ENCODE data around the gene MCM7.

MCM7 gene

DNA sequence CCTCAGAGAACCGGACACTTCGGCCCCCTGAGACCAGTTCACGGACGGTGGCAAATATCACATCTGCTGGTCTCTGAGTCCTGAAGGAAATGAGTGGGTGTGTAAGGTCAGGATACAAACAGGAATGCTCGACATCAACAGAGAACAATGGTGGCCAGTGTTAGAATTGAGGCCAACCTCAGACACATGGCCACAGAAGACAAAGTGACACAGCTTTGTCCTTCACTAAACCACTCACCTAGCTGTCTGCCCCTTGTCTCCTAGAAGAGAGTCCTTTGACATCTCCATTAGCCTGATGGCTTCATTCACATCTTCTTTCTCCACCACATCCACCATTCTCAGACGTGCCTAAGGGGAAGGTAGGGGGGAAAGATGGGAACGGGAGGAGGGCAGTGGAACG is 8.1 kb downstream of the MCM7 start:
- no peak for DNase-seq

DNA sequence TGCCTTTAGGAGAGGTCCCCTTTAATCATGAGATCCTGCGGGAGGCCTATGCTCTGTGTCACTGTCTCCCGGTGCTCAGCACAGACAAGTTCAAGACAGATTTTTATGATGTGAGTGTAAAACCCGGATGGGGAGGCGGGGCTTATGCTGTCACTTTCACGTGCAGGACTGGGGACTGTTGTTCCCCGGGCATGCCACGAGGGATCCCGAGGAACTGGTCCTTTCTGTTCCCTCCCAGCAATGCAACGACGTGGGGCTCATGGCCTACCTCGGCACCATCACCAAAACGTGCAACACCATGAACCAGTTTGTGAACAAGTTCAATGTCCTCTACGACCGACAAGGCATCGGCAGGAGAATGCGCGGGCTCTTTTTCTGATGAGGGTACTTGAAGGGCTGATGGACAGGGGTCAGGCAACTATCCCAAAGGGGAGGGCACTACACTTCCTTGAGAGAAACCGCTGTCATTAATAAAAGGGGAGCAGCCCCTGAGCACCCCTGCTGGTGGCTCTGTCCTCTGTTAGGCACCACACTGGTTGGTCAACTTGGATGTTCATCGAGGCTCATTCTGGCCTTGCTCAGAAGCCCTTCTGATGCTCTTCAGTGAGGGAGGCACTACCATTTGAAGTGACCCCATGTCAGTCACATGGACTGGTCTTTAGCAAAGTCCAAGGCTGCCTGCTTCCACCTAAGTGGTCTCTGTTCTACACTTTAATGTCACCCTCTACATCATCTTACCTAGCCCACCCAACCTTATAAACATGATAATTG is 9.6 kb downstream of the MCM7 start:
- DNase-seq: no peak

DNA sequence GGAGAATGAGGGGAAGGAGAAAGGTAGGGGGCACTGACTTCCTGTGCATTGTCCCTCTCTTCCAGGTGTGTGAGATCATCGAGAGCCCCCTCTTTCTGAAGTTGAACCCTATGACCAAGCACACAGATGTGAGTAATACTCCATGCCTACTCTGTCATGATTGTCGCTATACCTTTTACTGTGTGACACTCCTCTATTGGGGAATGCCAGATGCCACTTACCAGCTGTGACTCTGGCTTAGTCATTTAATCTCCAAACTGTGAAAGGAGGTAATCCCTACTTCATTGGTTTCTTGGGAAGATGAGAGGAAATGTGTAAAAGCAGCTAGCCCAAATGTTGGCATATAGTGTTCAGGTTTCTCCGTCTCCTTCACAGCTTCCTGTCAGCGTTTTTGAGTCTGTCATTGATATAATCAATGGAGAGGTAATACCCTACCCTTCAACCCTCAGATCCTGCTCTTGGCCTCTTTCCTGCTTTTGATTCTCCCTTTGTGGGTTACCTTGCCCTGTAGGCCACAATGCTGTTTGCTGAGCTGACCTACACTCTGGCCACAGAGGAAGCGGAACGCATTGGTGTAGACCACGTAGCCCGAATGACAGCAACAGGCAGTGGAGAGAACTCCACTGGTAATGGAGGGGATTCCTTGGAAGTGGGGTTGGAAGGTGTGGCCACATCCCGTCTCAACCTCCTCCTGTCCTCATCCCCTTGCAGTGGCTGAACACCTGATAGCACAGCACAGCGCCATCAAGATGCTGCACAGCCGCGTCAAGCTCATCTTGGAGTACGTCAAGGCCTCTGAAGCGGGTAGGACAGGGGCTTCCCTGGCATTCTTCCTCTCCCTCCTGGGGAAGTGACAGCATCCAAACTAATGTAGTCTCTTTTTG is 10.4 kb downstream of the MCM7 start:
- peak; percentile 65 for DNase-seq

DNA sequence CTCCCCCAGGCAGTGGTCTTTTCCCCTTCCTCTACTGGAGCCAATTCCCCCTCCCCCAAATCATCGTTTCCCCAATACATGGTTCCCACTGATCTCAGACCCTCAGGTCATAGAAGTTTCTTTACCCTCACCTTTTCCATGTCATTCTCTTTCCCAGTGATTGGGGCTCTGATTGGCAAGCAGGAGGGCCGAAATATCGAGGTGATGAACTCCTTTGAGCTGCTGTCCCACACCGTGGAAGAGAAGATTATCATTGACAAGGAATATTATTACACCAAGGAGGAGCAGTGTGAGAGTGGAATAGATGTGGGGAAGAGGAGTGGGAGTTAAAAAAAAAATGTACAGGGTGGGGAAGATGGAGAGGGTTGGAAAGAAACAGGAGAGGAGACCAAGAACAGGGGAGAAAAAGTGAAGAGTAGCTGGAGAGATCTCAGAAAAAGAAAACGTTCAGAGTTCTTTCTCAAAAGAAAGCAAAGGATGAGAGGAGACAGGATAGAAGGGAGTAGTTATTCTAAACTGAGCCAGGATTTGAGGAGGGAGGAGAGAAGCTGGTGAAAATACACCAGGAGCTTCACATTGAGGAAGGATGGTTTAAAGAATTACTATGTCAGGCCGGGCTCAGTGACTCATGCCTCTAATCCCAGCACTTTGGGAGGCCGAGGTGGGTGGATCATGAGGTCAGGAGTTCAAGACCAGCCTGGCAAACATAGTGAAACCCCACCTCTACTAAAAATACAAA is 11.6 kb downstream of the MCM7 start:
- no peak for DNase-seq

GRCh38 chr7:100088621-100089457 is 12.4 kb downstream of the MCM7 start, which contains the start of gene COPS6:
TSS of gene COPS6 (plus strand) at chr7:100088969. CDS start at chr7:100088991, 22 bp downstream.
- DNase-seq: no peak

- DNase-seq: no peak
Observed at GRCh38 chr7:100088095-100088620, 13.0 kb downstream of the MCM7 start.

DNA sequence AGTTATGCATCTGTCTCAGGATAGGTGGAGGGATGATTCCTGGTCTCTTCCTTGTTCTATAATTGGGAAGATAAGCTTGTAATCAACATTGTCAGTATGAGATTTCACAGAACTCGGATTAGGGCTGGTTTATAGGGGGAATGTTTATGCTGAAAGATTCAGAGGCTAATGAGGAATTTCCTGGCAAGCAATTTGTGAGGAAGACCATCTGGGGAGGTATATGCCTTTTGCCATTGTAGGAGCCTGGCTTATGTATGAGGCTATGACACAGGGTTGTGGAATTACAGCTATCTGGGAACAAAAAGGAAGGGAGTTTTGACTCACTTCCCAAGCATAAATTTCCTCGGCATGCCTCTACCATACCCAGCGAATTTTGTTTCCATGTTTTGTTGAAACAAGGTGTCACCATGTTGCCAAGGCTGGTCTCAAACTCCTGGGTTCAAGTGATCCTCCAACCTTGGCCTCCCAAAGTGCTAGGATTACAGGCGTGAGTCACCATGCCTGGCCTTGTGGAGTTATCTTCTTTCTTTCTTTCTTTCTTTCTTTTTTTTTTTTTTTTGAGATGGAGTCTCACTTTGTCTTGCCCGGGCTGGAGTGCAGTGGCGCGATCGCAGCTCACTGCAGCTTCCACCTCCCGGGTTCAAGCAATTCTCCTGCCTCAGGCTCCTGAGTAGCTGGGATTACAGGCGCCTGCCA is 14.0 kb downstream of the MCM7 start:
- DNase-seq: no peak

DNA sequence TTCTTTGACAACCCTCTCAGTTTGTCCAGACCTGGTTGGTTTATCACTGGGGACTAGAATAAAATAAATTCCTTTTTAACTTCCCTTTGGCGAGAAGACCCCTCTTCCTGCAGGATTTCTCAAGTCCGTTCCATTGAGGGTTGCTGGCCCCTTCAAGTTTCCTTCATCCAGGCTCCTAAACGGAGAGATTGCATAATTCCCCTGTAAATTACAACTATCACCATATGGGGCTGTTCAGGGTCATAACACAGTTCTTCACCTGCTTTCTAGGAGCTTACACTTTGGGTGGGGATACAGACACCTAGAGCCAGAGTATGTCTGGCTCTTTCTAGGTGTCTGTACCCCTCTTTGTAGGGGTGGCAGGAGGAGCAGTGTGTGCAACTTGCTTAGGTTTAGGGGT is 15.7 kb downstream of the MCM7 start:
- no peak for DNase-seq

- no peak for DNase-seq
Observed at GRCh38 chr7:100082978-100083377, 18.2 kb downstream of the MCM7 start.

DNA sequence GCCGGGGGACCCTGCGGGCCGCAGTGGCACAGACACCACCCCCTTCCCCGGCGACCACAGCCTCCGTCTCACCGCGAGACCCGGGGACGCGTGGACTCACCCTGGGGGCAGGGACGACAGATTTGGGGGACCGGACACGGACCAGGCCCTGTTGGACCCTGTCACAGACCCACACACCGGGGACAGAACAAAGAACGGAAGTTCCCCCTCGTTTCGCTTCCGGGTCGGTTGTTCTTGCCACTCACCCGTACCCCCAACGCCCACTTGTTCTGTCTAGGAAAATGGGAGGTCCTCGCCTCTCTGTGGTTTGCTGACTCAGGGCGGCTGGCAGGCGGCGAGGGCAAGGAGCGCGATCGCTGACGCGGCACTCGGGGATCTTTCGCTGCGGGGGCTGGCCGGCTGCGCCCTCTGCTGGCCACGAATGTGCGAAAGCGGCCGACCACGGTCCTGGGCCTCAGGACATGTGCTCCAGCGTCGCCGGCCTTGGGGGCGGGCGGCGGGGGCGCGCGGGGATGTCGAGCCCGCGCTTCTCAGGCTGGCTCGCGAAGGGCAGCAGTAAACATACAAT is 19.6 kb downstream of the MCM7 start, which contains the start of gene ZNF3:
Gene ZNF3, minus strand, starts transcription at position 189 of the 568 bp plus-strand sequence. CDS start 4,366 bp downstream, outside the sequence.
- peak; percentile 86 for DNase-seq

- DNase-seq: no peak
Observed at GRCh38 chr7:100080907-100081534, 20.2 kb downstream of the MCM7 start.

DNA sequence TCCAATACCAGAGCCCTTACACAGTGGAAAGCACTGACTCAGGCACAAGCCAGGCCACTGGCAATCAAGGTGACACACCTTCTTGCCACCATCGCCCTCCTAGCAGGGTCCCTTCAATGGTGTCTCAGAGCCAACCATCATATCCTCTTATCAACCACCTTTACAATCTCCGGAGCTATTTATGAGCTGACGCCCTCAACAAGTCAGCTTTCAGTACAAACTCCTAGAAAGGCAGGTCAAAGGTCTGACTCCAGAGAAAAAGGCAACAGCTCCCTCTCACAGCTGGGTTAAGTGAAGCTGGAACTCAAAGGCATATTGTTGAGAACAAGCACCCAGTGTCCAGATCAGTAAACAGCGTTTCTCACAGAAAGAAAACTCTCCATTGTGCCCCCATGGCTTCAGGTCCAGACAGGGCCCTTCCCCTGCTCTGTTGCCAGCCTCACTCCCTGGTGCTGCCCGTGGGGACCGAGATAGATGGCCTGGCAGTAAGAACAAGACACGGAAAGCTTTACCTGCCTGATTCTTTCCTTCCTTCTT is 22.1 kb downstream of the MCM7 start:
- no peak for DNase-seq

GRCh38 chr7:100077205-100077604 is 24.0 kb downstream of the MCM7 start:
- DNase-seq: no peak

GRCh38 chr7:100075418-100075817 is 25.8 kb downstream of the MCM7 start:
- DNase-seq: no peak

DNA sequence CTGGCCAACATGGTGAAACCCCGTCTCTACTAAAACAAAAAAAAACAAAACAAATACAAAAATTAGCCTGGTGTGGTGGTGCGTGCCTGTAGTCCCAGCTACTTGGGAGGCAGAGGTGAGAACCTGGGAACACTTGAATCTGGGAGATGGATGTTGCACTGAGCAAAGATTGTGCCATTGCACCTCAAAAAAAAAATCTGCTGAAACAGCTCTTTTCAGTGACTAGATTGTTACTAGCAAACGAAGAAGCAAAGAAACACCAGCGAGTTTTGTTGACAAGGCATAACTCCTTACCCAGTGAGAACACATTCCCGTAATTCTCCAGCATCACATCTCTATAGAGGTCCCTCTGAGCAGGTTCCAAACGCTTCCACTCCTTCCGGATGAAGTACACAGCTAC is 26.4 kb downstream of the MCM7 start:
- DNase-seq: no peak

DNA sequence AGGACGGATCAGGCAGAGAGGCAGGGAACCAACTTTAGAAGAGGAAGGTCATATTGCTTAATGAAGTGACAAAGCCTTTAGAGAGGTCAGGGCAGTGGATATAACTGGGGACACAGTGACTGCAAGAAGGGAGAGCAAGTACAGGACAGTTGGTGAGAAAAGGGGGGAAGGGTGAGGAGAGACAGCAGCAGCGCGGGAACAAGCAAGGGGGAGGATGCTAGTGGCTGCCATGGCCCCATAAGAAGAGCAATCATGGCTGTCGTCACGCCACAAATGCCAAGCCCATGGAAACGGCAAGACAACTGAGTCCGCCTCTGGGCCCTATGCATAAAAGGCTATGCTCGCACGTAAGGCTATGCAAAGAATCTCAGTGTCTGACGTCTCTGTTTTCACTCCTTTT is 28.7 kb downstream of the MCM7 start:
- DNase-seq: no peak

DNA sequence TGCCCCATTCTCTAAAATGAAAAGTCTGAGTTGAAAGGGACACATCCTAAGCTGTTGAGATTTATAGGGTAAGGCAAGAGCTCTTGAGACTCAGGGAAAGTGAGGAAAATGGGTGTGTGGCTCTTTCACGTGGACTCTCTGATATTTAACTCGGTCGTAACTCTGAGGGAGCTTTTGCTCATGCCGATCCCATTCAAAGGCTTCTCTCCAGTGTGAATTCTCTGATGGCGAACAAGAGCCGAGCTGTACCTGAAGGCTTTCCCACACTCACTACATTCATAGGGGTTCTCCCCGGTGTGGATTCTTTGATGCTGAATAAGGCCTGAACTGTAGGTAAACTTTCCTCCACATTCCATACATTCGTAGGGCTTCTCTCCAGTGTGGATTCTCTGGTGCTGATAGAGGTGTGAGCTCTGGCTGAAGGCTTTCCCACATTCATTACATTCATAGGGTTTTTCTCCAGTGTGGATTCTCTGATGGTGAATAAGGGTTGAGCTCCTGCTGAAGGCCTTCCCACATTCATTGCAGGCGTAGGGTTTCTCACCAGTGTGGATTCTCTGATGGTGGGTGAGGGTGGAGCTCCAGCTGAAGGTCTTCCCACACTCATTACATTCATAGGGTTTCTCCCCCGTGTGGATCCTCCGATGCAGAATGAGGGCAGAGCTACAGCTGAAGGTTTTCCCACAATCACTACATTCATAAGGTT is 30.0 kb downstream of the MCM7 start:
- no peak for DNase-seq

DNA sequence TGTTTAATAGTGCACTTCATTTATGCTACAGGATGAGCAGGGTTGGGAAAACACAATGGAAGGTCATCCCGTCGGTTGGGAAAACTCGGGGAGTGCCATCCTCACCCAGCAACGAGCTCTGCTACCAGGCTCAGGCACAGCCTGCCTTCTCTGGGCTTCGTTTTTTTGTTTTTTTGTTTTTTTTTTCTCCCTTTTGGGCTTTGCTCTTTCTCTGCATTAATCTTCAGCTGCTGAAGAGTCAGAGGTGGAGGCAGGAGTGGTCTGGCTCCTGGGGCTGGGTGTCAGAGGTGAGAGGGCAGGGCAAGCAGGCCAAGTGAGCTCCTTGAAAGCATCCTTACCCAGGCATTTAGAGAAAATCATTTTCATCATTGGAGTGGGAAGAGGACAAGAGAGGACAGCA is 31.2 kb downstream of the MCM7 start:
- DNase-seq: no peak

GRCh38 chr7:100066953-100067352 is 34.2 kb downstream of the MCM7 start:
- DNase-seq: no peak
